ENCODE measurements around the gene FAM118A.

GRCh38 chr22:45366713-45367112 lies 57.0 kb downstream of the FAM118A start:
- TF ChIP-seq POLR2A (IDR thresholded peaks at IDR 0.05) (no peak), CTCF (IDR thresholded peaks at IDR 0.05) (no peak), POLR2AphosphoS5 (IDR thresholded peaks at IDR 0.05) (no peak)

Measured in breast epithelium (tissue), 3 donors.